HepG2 (cell line): ENCODE data around the gene ST6GALNAC3. TPM values are rescaled to one million over a fixed set of nuclear protein-coding genes. Genes with fewer than 3 reads are reported as not detected.

Source experiments
- ATAC-seq: fragments of 200-7000 bp; cut with Tn5 transposase; 3 replicates; pipeline ENCODE4 v1.9.1; 2020; ENCODE audit warnings: mild to moderate bottlenecking, moderate library complexity
- BruUV-seq: library from RNA; stranded (reverse); fragments of 400-500 nt; replicated peaks from 2 replicates; lab custom pipeline; 2021; lab: Mats Ljungman, UMichigan
- CTCF ChIA-PET: fragments of 300-600 bp; formaldehyde crosslinking; extraction: SDS; loops from one replicate; lab custom pipeline; 2021; ENCODE audit warnings: low total read pairs, inconsistent platforms, low intra/inter-chr PET ratio; lab: Yijun Ruan, JAX
- POLR2A ChIA-PET: fragments of 350-600 bp; sonication (Branson Sonifier 250); formaldehyde crosslinking; loops from one replicate; lab custom pipeline; 2020; ENCODE audit warnings: antibody characterized with exemption, inconsistent platforms; lab: Yijun Ruan, JAX
- DNase-seq: peaks from one replicate; pipeline ENCODE4 v3.0.0-alpha.2; 2015; ENCODE audit warnings: low spot score
- FAIRE-seq: peaks from 3 replicates; lab custom pipeline; 2011; peaks lifted over from hg19 to GRCh38; lab: Jason Lieb, UNC
- H2AFZ ChIP-seq: one replicate; pipeline ENCODE4 v1.6.1; 2011; ENCODE audit warnings: low read length, inconsistent platforms
- H3K27ac ChIP-seq: fragments of 300-600 bp; 3 replicates; pipeline ENCODE4 v1.8.0; 2011; ENCODE audit warnings: mixed run types, mild to moderate bottlenecking, mixed read lengths, low read length, inconsistent platforms; ENCODE audit not compliant: insufficient read depth; ENCODE audit errors: extremely low read length
- H3K27me3 ChIP-seq, 2 experiments: fragments of 200-600 bp in 1 of 2; 2 replicates in 1 of 2; 3 replicates in 1 of 2; pipeline versions ENCODE4 v1.6.0 to v1.8.0; 2011; ENCODE audit warnings: low read length in 2 of 2, mild to moderate bottlenecking in 2 of 2, moderate library complexity in 2 of 2, inconsistent platforms in 1 of 2; ENCODE audit not compliant: insufficient read depth in 2 of 2, control insufficient read depth in 1 of 2
- H3K36me3 ChIP-seq, 2 experiments: fragments of 200-600 bp in 1 of 2; replicated peaks in 1 of 2; 2 replicates in 1 of 2; 3 replicates in 1 of 2; pipeline versions ENCODE4 v1.5.1 to v1.8.0; 2011; ENCODE audit warnings: low read length in 2 of 2, inconsistent platforms in 1 of 2; ENCODE audit not compliant: insufficient read depth in 2 of 2, control insufficient read depth in 1 of 2
- H3K4me1 ChIP-seq: 2 replicates; pipeline ENCODE4 v1.5.1; 2012; ENCODE audit warnings: low read length, inconsistent platforms; ENCODE audit not compliant: insufficient read depth
- H3K4me2 ChIP-seq: 2 replicates; pipeline ENCODE4 v1.6.0; 2011; ENCODE audit warnings: low read depth, low read length, inconsistent platforms
- H3K4me3 ChIP-seq, 3 experiments: fragments of 200-600 bp in 1 of 3; sonication (generic), shearing (Covaris generic) in 1 of 3; replicated peaks in 1 of 3; 2 replicates each; pipeline ENCODE4 v1.5.1; 2011 to 2016; ENCODE audit warnings: low read length in 3 of 3, inconsistent platforms in 2 of 3, low read depth in 2 of 3, mild to moderate bottlenecking in 2 of 3, control low read depth in 1 of 3, mixed read lengths in 1 of 3; ENCODE audit not compliant: insufficient read depth in 1 of 3
- H3K79me2 ChIP-seq: one replicate; pipeline ENCODE4 v1.6.1; 2011; ENCODE audit warnings: low read length, inconsistent platforms; ENCODE audit not compliant: insufficient read depth
- H3K9ac ChIP-seq: 2 replicates; pipeline ENCODE4 v1.6.0; 2011; ENCODE audit warnings: mild to moderate bottlenecking, low read depth, low read length, inconsistent platforms; ENCODE audit not compliant: insufficient read depth
- H3K9me3 ChIP-seq: 2 replicates; pipeline ENCODE4 v1.5.1; 2012; ENCODE audit warnings: mild to moderate bottlenecking, low read length
- H4K20me1 ChIP-seq: 2 replicates; pipeline ENCODE4 v1.6.0; 2011; ENCODE audit warnings: inconsistent platforms, mild to moderate bottlenecking, low read length, moderate library complexity; ENCODE audit not compliant: insufficient read depth
- CEBPZ ChIP-seq: IDR thresholded peaks from 2 replicates; pipeline ENCODE4 v1.6.1; 2012; ENCODE audit warnings: low read length, improper control_type of control experiment
- THAP11 ChIP-seq: IDR thresholded peaks from 2 replicates; pipeline ENCODE4 v1.6.1; 2016; ENCODE audit warnings: missing biosample characterization, missing genetic modification reagents
- YY1 ChIP-seq: IDR thresholded peaks from 2 replicates; pipeline ENCODE4 v1.6.1; 2011; ENCODE audit warnings: low read length, low read depth, moderate library complexity, mild to moderate bottlenecking; ENCODE audit not compliant: insufficient read depth, insufficient replicate concordance
- ZBTB10 ChIP-seq: sonication (generic); formaldehyde crosslinking; IDR thresholded peaks from 2 replicates; pipeline ENCODE4 v1.4.0; 2020; ENCODE audit warnings: missing genetic modification reagents, borderline replicate concordance
- ZBTB49 ChIP-seq: sonication (generic); formaldehyde crosslinking; IDR thresholded peaks from 2 replicates; pipeline ENCODE4 v1.4.0; 2020; ENCODE audit warnings: missing genetic modification reagents, borderline replicate concordance
- ZNF737 ChIP-seq: sonication (generic); formaldehyde crosslinking; IDR thresholded peaks from 2 replicates; pipeline ENCODE4 v1.5.0; 2020; ENCODE audit warnings: missing genetic modification reagents, mild to moderate bottlenecking, borderline replicate concordance
- ZSCAN29 ChIP-seq: sonication (generic); formaldehyde crosslinking; conservative IDR thresholded peaks from 2 replicates; pipeline ENCODE4 v1.4.0; 2020; ENCODE audit warnings: mild to moderate bottlenecking, missing genetic modification reagents
- ZSCAN9 ChIP-seq: IDR thresholded peaks from 2 replicates; pipeline ENCODE4 v1.6.1; 2016; ENCODE audit warnings: borderline replicate concordance
- WGBS: methylation state at CpG from one replicate; pipeline ENCODE4 v1.1.6; 2017; ENCODE audit warnings: low lambda C conversion rate; 5-methylcytosine and 5-hydroxymethylcytosine counted together
- in situ Hi-C: cut with HindIII; loops from 2 replicates; pipeline ENCODE4 v1.10.0; 2017; ENCODE audit warnings: low pct_unique_long_range_greater_than_20kb; ENCODE audit not compliant: extremely low pct_ligation_motif_present
- intact Hi-C: fragments of 100-400 bp; cut with micrococcal nuclease; formaldehyde crosslinking; loops from one replicate; pipeline ENCODE4 v1.10.0; 2022; ENCODE audit not compliant: unreplicated experiment
- polyA plus RNA-seq, 8 experiments: library from polyadenylated mRNA; depleted of rRNA in 3 of 8; stranded (reverse) in 7 of 8; unstranded in 1 of 8; fragments of >200 nt; fragmentation: Illumina TruSeq in 4 of 8; extraction: Trizol in 4 of 8; gene quantifications; 2 replicates each; pipeline versions ENCODE4 v1.2.1 to v1.2.3, GENCODE V29; 2011 to 2016; ENCODE audit warnings: low read depth in 4 of 8, missing spikeins in 1 of 8, mixed read lengths in 1 of 8; ENCODE audit not compliant: insufficient read depth in 1 of 8
- total RNA-seq, 5 experiments: library from RNA; depleted of rRNA; stranded (reverse); fragments of >200 nt; fragmentation: Illumina TruSeq; extraction: Trizol; gene quantifications; 2 replicates each; pipeline ENCODE4 v1.2.3, GENCODE V29; 2016; ENCODE audit warnings: low read depth in 1 of 5

ST6GALNAC3 gene
- total and polyA plus RNA-seq, 2 of the 13 experiments (the other 11 are each of a cell fraction or from before 2014, with no cell fraction given), result not detected

GRCh38 chr1:76470166-76470565, 395.6 kb downstream of the ST6GALNAC3 start:
- TF ChIP-seq ZBTB10 (no peak), YY1 (no peak), ZNF737 (CRISPR knock-in tag) (no peak)
- DNase-seq (no peak), ATAC-seq (no peak), FAIRE-seq (no peak)
- ChIA-PET POLR2A (no interaction called here), CTCF (no interaction called here)
- Histone ChIP-seq H3K4me1 (no peaks in the 10 kb centered on the region), H3K79me2 (no peaks in the 10 kb centered on the region), H3K36me3 (no peaks in the 10 kb centered on the region), H3K4me2 (no peak overlapping the region), H2AFZ (no peak overlapping the region), H4K20me1 (no peaks in the 10 kb centered on the region), H3K4me3 (no peak overlapping the region), H3K27ac (no peak overlapping the region), H3K9me3 (peaks cover 32% of the 10 kb centered on the region; the same call in 1 of the 2 replicates), H3K9ac (no peak overlapping the region), H3K27me3 (no peaks in the 10 kb centered on the region)
- no TSS peak for BruUV-seq
- intact Hi-C loops, result no loop called here
- WGBS, result 0% methylated on average over 1 of the region's 1 CpG
- in situ Hi-C loops, result no loop called here

- Histone ChIP-seq H4K20me1 (no peaks in the 10 kb centered on the region), H3K9ac (no peak overlapping the region), H3K27ac (no peak overlapping the region), H3K9me3 (peaks cover 32% of the 10 kb centered on the region; the same call in 1 of the 2 replicates), H2AFZ (no peak overlapping the region), H3K79me2 (no peaks in the 10 kb centered on the region), H3K4me2 (no peak overlapping the region), H3K4me3 (no peak overlapping the region), H3K36me3 (no peaks in the 10 kb centered on the region), H3K27me3 (no peaks in the 10 kb centered on the region), H3K4me1 (no peaks in the 10 kb centered on the region)
- intact Hi-C loops (no loop called here), in situ Hi-C loops (no loop called here)
- POLR2A ChIA-PET, result no interaction called here
- CTCF ChIA-PET, result no interaction called here
- ATAC-seq, result no peak
- FAIRE-seq, result no peak
- BruUV-seq, result no TSS peak
- DNase-seq, result no peak
- TF ChIP-seq THAP11 (CRISPR knock-in tag) (no peak), ZBTB49 (CRISPR knock-in tag) (no peak), ZSCAN9 (CRISPR knock-in tag) (no peak), CEBPZ (no peak), ZSCAN29 (CRISPR knock-in tag) (no peak)
Observed at GRCh38 chr1:76471536-76471935, 397.0 kb downstream of the ST6GALNAC3 start.
